ENCODE data around the gene ANKS6. TPM values are rescaled to one million over a fixed set of nuclear protein-coding genes. Genes with fewer than 3 reads are reported as not detected.

Gene ANKS6
- total RNA-seq, 1 donor from 2014 or later = 17.1 TPM

Other genes with a start within 250 kb of the ANKS6 start
- 0.12 TPM in 1 of 3 replicates, not detected in the others for gene GABBR2, start 87.6 kb downstream of the ANKS6 start, total RNA-seq
- 0.34 to 0.55 TPM in 2 of 3 replicates, not detected in the other for gene GALNT12, start 11.1 kb upstream of the ANKS6 start, total RNA-seq
- 5.2 to 7.1 TPM (median 5.4 TPM) in 3 replicates for gene COL15A1, start 147.4 kb upstream of the ANKS6 start, total RNA-seq

Measured in chondrocyte (in vitro differentiated cells).